ENCODE data around the gene R3HDML. TPM values are rescaled to one million over a fixed set of nuclear protein-coding genes. Genes with fewer than 3 reads are reported as not detected.

The R3HDML gene
- total and polyA plus RNA-seq, 2 of the 13 experiments (the other 11 are each of a cell fraction or from before 2014, with no cell fraction given): not detected

GRCh38 chr20:44370639-44371218 is 33.9 kb downstream of the R3HDML start (continued):
- TF ChIP-seq, protein P1, sequence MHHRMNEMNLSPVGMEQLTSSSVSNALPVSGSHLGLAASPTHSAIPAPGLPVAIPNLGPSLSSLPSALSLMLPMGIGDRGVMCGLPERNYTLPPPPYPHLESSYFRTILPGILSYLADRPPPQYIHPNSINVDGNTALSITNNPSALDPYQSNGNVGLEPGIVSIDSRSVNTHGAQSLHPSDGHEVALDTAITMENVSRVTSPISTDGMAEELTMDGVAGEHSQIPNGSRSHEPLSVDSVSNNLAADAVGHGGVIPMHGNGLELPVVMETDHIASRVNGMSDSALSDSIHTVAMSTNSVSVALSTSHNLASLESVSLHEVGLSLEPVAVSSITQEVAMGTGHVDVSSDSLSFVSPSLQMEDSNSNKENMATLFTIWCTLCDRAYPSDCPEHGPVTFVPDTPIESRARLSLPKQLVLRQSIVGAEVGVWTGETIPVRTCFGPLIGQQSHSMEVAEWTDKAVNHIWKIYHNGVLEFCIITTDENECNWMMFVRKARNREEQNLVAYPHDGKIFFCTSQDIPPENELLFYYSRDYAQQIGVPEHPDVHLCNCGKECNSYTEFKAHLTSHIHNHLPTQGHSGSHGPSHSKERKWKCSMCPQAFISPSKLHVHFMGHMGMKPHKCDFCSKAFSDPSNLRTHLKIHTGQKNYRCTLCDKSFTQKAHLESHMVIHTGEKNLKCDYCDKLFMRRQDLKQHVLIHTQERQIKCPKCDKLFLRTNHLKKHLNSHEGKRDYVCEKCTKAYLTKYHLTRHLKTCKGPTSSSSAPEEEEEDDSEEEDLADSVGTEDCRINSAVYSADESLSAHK (CRISPR knock-in tag; IDR thresholded peaks at IDR 0.05; ENCODE audit: borderline replicate concordance): no peak
- peak; percentile 74 for TF ChIP-seq ZNF407 (CRISPR knock-in tag; IDR thresholded peaks at IDR 0.05; ENCODE audit: not compliant biosample characterization)
- TF ChIP-seq, protein P2, sequence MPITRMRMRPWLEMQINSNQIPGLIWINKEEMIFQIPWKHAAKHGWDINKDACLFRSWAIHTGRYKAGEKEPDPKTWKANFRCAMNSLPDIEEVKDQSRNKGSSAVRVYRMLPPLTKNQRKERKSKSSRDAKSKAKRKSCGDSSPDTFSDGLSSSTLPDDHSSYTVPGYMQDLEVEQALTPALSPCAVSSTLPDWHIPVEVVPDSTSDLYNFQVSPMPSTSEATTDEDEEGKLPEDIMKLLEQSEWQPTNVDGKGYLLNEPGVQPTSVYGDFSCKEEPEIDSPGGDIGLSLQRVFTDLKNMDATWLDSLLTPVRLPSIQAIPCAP (CRISPR knock-in tag; IDR thresholded peaks at IDR 0.05; ENCODE audit: low read depth): no peak
- peak; percentile 98 for TF ChIP-seq PHF21A (CRISPR knock-in tag; IDR thresholded peaks at IDR 0.05)
- peak; percentile 76 for TF ChIP-seq GATAD1 (CRISPR knock-in tag; IDR thresholded peaks at IDR 0.05)
- TF ChIP-seq ZFP41 (CRISPR knock-in tag; IDR thresholded peaks at IDR 0.05; ENCODE audit: borderline replicate concordance): no peak
- peak; percentile 97 for TF ChIP-seq ZNF331 (CRISPR knock-in tag; IDR thresholded peaks at IDR 0.05)
- TF ChIP-seq ZNF75D (CRISPR knock-in tag; IDR thresholded peaks at IDR 0.05; ENCODE audit: borderline replicate concordance): no peak
- peak; percentile 89 for TF ChIP-seq MED1 (CRISPR knock-in tag; IDR thresholded peaks at IDR 0.05)
- 0 out of 2 replicates have a peak, but pooled peaks have one; percentile 52 for TF ChIP-seq ZNF576 (CRISPR knock-in tag; IDR thresholded peaks at IDR 0.05)
- TF ChIP-seq ZNF512B (CRISPR knock-in tag; IDR thresholded peaks at IDR 0.05; ENCODE audit: borderline replicate concordance): 0 out of 2 replicates have a peak, but pooled peaks have one; percentile 25
- no peak for TF ChIP-seq HOXA7 (CRISPR knock-in tag; IDR thresholded peaks at IDR 0.05)
- TF ChIP-seq ZNF839 (CRISPR knock-in tag; IDR thresholded peaks at IDR 0.05; ENCODE audit: borderline replicate concordance): no peak
- peak; percentile 84 for TF ChIP-seq ZBTB38 (CRISPR knock-in tag; IDR thresholded peaks at IDR 0.05)

Measured in HepG2 (cell line).